NOMO-1 treated with dmso at 0.1 percent for 144 hours (cell line): Measurements from ENCODE around the gene GJC3.
"Not testable (repeated sequence)": the region's sequence is repeated elsewhere in the genome, so short reads cannot be mapped to it uniquely, and the experiment has no call there.

Experiments
- DNase-seq: peaks from one replicate; lab custom pipeline; 2025; ENCODE audit not compliant: unreplicated experiment; lab: John Stamatoyannopoulos, UW

The GJC3 gene

GRCh38 chr7:99930376-99930775 lies 956 bp upstream of the GJC3 start:
- no peak for DNase-seq

GRCh38 chr7:99929730-99930053 lies 272 bp upstream of the GJC3 start:
- DNase-seq, result no peak

- DNase-seq, result no peak
Measured at GRCh38 chr7:99928188-99928587, 1.2 kb downstream of the GJC3 start.

GRCh38 chr7:99927536-99927935 lies 1.9 kb downstream of the GJC3 start:
- DNase-seq, result no peak

- no peak for DNase-seq
Measured at GRCh38 chr7:99926321-99926720, 3.1 kb downstream of the GJC3 start.

GRCh38 chr7:99923200-99923599 lies 6.2 kb downstream of the GJC3 start:
- DNase-seq, result no peak

- DNase-seq, result no peak
Measured at GRCh38 chr7:99920149-99920548, 9.3 kb downstream of the GJC3 start.

GRCh38 chr7:99919814-99920112 lies 9.7 kb downstream of the GJC3 start:
- no peak for DNase-seq

GRCh38 chr7:99918959-99919813 lies 10.2 kb downstream of the GJC3 start, which contains the start of gene TRIM4:
Gene TRIM4 (minus strand): TSS chr7:99919530. CDS start chr7:99919401, 129 bp downstream.
- DNase-seq, result peak; percentile 99

GRCh38 chr7:99910976-99911375 lies 18.4 kb downstream of the GJC3 start:
- no peak for DNase-seq

- no peak for DNase-seq
Measured at GRCh38 chr7:99901581-99901980, 27.8 kb downstream of the GJC3 start.

- no peak for DNase-seq
Measured at GRCh38 chr7:99899830-99900519, 29.4 kb downstream of the GJC3 start.

GRCh38 chr7:99898836-99899235 lies 30.6 kb downstream of the GJC3 start:
- DNase-seq, result no peak

GRCh38 chr7:99898023-99898357 lies 31.4 kb downstream of the GJC3 start:
- DNase-seq, result no peak

GRCh38 chr7:99897322-99898022 lies 31.9 kb downstream of the GJC3 start:
- DNase-seq, result no peak

GRCh38 chr7:99894738-99895137 lies 34.7 kb downstream of the GJC3 start:
- DNase-seq, result no peak

- no peak for DNase-seq
Measured at GRCh38 chr7:99893280-99893679, 36.1 kb downstream of the GJC3 start.

- DNase-seq, result not testable (repeated sequence)
Measured at GRCh38 chr7:99890348-99890747, 39.1 kb downstream of the GJC3 start.

- not testable (repeated sequence) for DNase-seq
Measured at GRCh38 chr7:99888366-99888765, 41.1 kb downstream of the GJC3 start.

GRCh38 chr7:99881370-99881769 lies 48.0 kb downstream of the GJC3 start:
- no peak for DNase-seq

GRCh38 chr7:99876933-99877332 lies 52.5 kb downstream of the GJC3 start, which contains the start of gene OR2AE1:
Gene OR2AE1 (minus strand): TSS chr7:99877033. CDS start chr7:99877033, 0 bp downstream.
- DNase-seq, result no peak

GRCh38 chr7:99876491-99876890 lies 52.9 kb downstream of the GJC3 start:
- DNase-seq, result peak; percentile 4
